PC-9 (cell line): ENCODE results near the gene PAOX. TPM values are rescaled to one million over a fixed set of nuclear protein-coding genes. Genes with fewer than 3 reads are reported as not detected.
A peak's percentile ranks its signal among the peaks of the same experiment; 100 is the strongest.

Experiments used
- BruUV-seq: library from RNA; stranded (reverse); fragments of 400-500 nt; replicated peaks from 2 replicates; lab custom pipeline; 2021; lab: Mats Ljungman, UMichigan
- CTCF ChIA-PET: fragments of 300-600 bp; sonication (Branson Sonifier 250); formaldehyde crosslinking; loops from one replicate; lab custom pipeline; 2022; ENCODE audit warnings: antibody characterized with exemption; lab: Charles Lee
- POLR2A ChIA-PET: fragments of 300-600 bp; sonication (Branson Sonifier 250); formaldehyde crosslinking; loops from one replicate; lab custom pipeline; 2022; ENCODE audit warnings: antibody characterized with exemption; ENCODE audit not compliant: unreplicated experiment; lab: Charles Lee
- DNase-seq, 2 experiments: peaks; one replicate each; pipeline versions ENCODE4 v3.0.0 to v3.0.0-alpha.2; 2015 to 2022; ENCODE audit warnings: mixed read lengths in 1 of 2
- H2AFZ ChIP-seq: fragments of 200-600 bp; sonication (generic); 2 replicates; pipeline ENCODE4 v1.8.1; 2017; ENCODE audit warnings: antibody characterized with exemption
- H3F3A ChIP-seq: fragments of 200-600 bp; sonication (generic); 2 replicates; pipeline ENCODE4 v1.8.1; 2017; ENCODE audit warnings: antibody characterized with exemption, mild to moderate bottlenecking, low read depth; ENCODE audit not compliant: insufficient read depth
- H3K27ac ChIP-seq: fragments of 200-600 bp; sonication (generic); 2 replicates; pipeline ENCODE4 v1.6.1; 2016; ENCODE audit warnings: mixed run types
- H3K27me3 ChIP-seq: fragments of 200-600 bp; sonication (generic); 2 replicates; pipeline ENCODE4 v1.6.1; 2016; ENCODE audit warnings: low read depth, mixed run types; ENCODE audit not compliant: insufficient read depth
- H3K36me3 ChIP-seq: fragments of 200-600 bp; sonication (generic); 2 replicates; pipeline ENCODE4 v1.6.1; 2016; ENCODE audit warnings: low read depth, mixed run types
- H3K4me1 ChIP-seq: fragments of 200-600 bp; sonication (generic); replicated peaks from 2 replicates; pipeline ENCODE4 v1.6.1; 2016; ENCODE audit warnings: mixed run types; ENCODE audit not compliant: insufficient read depth
- H3K4me2 ChIP-seq: fragments of 200-600 bp; sonication (generic); 2 replicates; pipeline ENCODE4 v1.6.1; 2017; ENCODE audit warnings: mixed run types
- H3K4me3 ChIP-seq: fragments of 200-600 bp; sonication (generic); 2 replicates; pipeline ENCODE4 v1.6.1; 2016; ENCODE audit warnings: mixed run types
- H3K79me2 ChIP-seq: fragments of 200-600 bp; sonication (generic); 2 replicates; pipeline ENCODE4 v1.6.1; 2017; ENCODE audit warnings: low read depth, mixed run types
- H3K9me2 ChIP-seq: fragments of 200-600 bp; sonication (generic); 2 replicates; pipeline ENCODE4 v1.8.1; 2017; ENCODE audit warnings: mild to moderate bottlenecking; ENCODE audit not compliant: insufficient read depth
- H3K9me3 ChIP-seq: fragments of 200-600 bp; sonication (generic); 2 replicates; pipeline ENCODE4 v1.8.1; 2016; ENCODE audit warnings: low read depth; ENCODE audit not compliant: insufficient read depth
- H4K20me1 ChIP-seq: fragments of 200-600 bp; sonication (generic); 2 replicates; pipeline ENCODE4 v1.8.1; 2017; ENCODE audit not compliant: insufficient read depth
- CTCF ChIP-seq: fragments of 200-600 bp; sonication (generic); conservative IDR thresholded peaks from 2 replicates; pipeline ENCODE4 v1.6.1; 2017; ENCODE audit warnings: mixed run types, antibody characterized with exemption, mild to moderate bottlenecking, moderate library complexity
- EZH2 ChIP-seq: fragments of 200-600 bp; sonication (generic); IDR thresholded peaks from 2 replicates; pipeline ENCODE4 v1.8.0; 2017; ENCODE audit warnings: antibody characterized with exemption, low read depth
- intact Hi-C: fragments of 100-400 bp; cut with micrococcal nuclease; formaldehyde crosslinking; loops from one replicate; pipeline ENCODE4 v1.10.0; 2022; ENCODE audit not compliant: unreplicated experiment
- total RNA-seq: library from RNA; stranded (reverse); gene quantifications from 2 replicates; pipeline ENCODE4 v1.2.3, GENCODE V29; 2021

PAOX gene
- total RNA-seq, 1 experiment from 2014 or later = 5.7 TPM

GRCh38 chr10:133358162-133358924 is 20.7 kb upstream of the PAOX start:
- Histone ChIP-seq H3K9me3 (no peaks in the 10 kb centered on the region), H3F3A (no peaks in the 10 kb centered on the region), H3K36me3 (no peaks in the 10 kb centered on the region), H3K4me3 (no peak overlapping the region), H3K4me2 (no peak overlapping the region), H3K27ac (no peak overlapping the region), H2AFZ (no peak overlapping the region), H3K9me2 (no peaks in the 10 kb centered on the region), H4K20me1 (no peaks in the 10 kb centered on the region), H3K27me3 (no peaks in the 10 kb centered on the region), H3K4me1 (no peaks in the 10 kb centered on the region), H3K79me2 (no peaks in the 10 kb centered on the region)
- TF ChIP-seq EZH2 (no peak), CTCF (no peak)
- no peak for DNase-seq
- CTCF ChIA-PET = no interaction called here
- POLR2A ChIA-PET = no interaction called here
- intact Hi-C loops = no loop called here
- no TSS peak for BruUV-seq

DNA sequence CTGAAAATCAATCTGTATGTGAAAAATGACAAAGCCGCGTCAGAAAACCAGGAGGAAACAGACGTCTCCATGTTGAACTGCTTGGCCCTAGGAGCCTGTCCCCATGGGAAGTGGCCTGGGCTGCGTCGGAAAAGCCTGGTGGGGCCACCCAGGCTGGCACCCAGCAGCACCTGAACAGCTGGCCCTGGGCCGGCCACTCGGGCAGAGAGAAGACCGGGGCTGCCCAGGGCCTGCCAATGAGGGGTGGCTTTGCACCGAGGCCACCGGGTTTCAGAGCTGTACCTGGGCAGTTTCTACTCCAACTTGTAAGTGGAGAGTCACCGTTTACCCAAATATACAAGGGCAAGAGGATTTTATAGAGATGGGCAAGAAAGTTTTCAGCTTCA is 20.1 kb upstream of the PAOX start:
- Histone ChIP-seq H3K4me1 (no peaks in the 10 kb centered on the region), H3K9me3 (no peaks in the 10 kb centered on the region), H3F3A (no peaks in the 10 kb centered on the region), H3K9me2 (no peaks in the 10 kb centered on the region), H3K4me2 (no peak overlapping the region), H3K4me3 (no peak overlapping the region), H3K79me2 (no peaks in the 10 kb centered on the region), H2AFZ (no peak overlapping the region), H3K36me3 (no peaks in the 10 kb centered on the region), H3K27ac (no peak overlapping the region), H4K20me1 (no peaks in the 10 kb centered on the region), H3K27me3 (no peaks in the 10 kb centered on the region)
- no peak for DNase-seq
- POLR2A ChIA-PET = no interaction called here
- BruUV-seq = no TSS peak
- intact Hi-C loops = no loop called here
- CTCF ChIA-PET = no interaction called here
- TF ChIP-seq EZH2 = no peak
- no peak for TF ChIP-seq CTCF

- no peak overlapping the region for H3K4me3 ChIP-seq
- no peak for TF ChIP-seq CTCF
- no peak for TF ChIP-seq EZH2
- H3K27me3 ChIP-seq = no peaks in the 10 kb centered on the region
- no peaks in the 10 kb centered on the region for H3F3A ChIP-seq
- H3K9me3 ChIP-seq = no peaks in the 10 kb centered on the region
- no peaks in the 10 kb centered on the region for H3K9me2 ChIP-seq
- no TSS peak for BruUV-seq
- no peaks in the 10 kb centered on the region for H3K36me3 ChIP-seq
- CTCF ChIA-PET = no interaction called here
- DNase-seq = peak in 1 of 2 experiments; percentile 49
- H2AFZ ChIP-seq = no peak overlapping the region
- no peaks in the 10 kb centered on the region for H3K79me2 ChIP-seq
- no peaks in the 10 kb centered on the region for H3K4me1 ChIP-seq
- H3K4me2 ChIP-seq = no peak overlapping the region
- H3K27ac ChIP-seq = no peak overlapping the region
- H4K20me1 ChIP-seq = no peaks in the 10 kb centered on the region
- POLR2A ChIA-PET = no interaction called here
- intact Hi-C loops = no loop called here
Observed at GRCh38 chr10:133359554-133359971, 19.5 kb upstream of the PAOX start.
